Measurements from ENCODE around the gene MARCOL.

- TF ChIP-seq CTCF (conservative IDR thresholded peaks at IDR 0.05; ENCODE audit: low read depth, low read length), result no peak
- TF ChIP-seq EZH2 (IDR thresholded peaks at IDR 0.05; ENCODE audit: borderline replicate concordance, low read depth, low read length, poor library complexity, severe bottlenecking), result no peak
Measured at GRCh38 chr5:148202531-148203203, 35.7 kb upstream of the MARCOL start, which contains the start of gene SPINK6.
